ENCODE data around the gene CFHR2.
"Not testable (repeated sequence)": the region's sequence is repeated elsewhere in the genome, so short reads cannot be mapped to it uniquely, and the experiment has no call there.

Gene CFHR2

GRCh38 chr1:196943568-196943967 lies at the start of gene CFHR2:
Gene CFHR2, plus strand, starts transcription at chr1:196943738. Its CDS starts 143 bp downstream, at chr1:196943881.
- DNase-seq = not testable (repeated sequence)

GRCh38 chr1:196896355-196896754 lies 47.2 kb upstream of the CFHR2 start:
- DNase-seq = no peak

GRCh38 chr1:196897158-196897828 lies 46.2 kb upstream of the CFHR2 start:
- DNase-seq = peak in 5 of 58 donors; percentile 0 to 20 (median 2)

DNA sequence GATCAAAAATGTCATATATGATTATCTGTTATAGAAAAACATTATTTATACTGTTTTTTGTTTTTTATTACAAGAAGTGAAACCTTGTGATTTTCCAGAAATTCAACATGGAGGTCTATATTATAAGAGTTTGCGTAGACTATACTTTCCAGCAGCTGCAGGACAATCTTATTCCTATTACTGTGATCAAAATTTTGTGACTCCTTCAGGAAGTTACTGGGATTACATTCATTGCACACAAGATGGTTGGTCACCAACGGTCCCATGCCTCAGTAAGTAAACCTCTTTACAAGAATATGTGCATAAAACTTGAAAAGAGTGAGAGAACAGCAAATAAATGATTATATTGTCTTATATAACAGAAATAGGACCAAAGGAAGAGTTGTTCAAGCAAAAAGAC lies 41.2 kb upstream of the CFHR2 start:
- DNase-seq = no peak

DNA sequence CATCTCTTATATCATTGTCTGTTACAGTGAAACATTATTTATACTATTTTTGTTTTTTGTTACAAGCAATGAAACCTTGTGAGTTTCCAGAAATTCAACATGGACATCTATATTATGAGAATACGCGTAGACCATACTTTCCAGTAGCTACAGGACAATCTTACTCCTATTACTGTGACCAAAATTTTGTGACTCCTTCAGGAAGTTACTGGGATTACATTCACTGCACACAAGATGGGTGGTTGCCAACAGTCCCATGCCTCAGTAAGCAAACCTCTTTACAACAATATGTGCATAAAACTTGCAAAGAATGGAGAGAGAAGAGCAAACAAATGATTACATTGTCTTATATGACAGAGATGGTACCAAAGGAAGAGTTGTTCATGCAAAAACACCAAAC lies 33.3 kb upstream of the CFHR2 start:
- no peak for DNase-seq

DNA sequence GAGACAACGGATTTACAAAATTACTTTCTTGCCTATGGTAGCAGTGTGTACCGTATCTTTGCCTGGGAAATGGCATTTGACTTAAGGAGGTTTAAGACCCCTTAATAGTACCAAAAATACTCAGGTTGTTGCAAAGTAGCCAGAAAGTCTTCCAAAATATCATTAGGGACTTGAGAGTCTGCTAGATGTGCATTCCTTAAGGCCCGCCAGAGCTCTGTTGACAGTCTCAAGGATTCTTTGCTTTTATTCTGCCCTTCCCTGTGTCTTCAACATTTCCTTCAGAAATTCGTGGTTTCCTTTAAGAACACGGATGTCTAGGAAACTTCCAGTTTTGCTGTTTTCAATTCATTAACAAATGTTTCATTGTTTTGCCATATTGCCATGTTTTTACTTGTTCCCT lies 31.3 kb upstream of the CFHR2 start:
- DNase-seq = not testable (repeated sequence)

DNA sequence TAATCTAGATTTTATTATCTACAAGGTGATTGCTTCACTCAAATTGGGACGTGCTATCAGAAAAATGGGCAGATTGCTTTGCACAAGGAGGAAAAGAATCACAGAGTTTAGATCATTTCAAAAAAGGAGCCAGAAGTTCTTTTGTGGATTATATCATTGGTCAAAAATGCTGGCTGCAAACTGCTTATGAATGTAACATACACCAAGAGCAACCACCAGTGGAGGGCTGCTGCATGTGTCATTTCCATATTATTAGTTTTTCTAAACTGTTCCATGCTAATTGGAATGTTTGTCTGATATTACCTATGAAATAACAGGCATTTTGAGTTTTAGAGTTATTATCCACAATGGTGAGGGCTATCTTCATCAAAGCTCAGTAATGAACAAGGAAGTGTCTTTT lies 16.7 kb upstream of the CFHR2 start:
- DNase-seq = not testable (repeated sequence)

- DNase-seq = not testable (repeated sequence)
Observed at GRCh38 chr1:196932853-196933252, 10.7 kb upstream of the CFHR2 start.

- peak in 1 of 58 donors; percentile 3 for DNase-seq
Observed at GRCh38 chr1:196933531-196934189, 9.9 kb upstream of the CFHR2 start.

DNA sequence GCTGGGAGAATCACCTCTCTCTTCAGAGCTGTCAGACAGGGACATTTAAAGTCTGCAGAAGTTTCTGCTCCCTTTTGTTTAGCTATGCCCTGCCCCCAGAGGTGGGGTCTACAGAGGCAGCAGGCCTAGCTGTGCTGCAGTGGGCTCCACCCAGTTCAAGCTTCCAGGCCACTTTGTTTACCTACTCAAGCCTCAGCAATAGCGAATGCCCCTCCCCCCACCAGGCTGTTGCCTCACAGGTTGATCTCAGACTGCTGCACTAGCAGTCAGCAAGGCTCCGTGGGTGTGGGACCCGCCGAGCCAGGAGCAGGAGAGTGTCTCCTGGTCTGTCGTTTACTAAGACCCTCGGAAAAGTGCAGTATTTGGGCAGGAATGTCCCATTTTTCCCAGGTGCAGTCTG lies 2.1 kb upstream of the CFHR2 start:
- not testable (repeated sequence) for DNase-seq

DNA sequence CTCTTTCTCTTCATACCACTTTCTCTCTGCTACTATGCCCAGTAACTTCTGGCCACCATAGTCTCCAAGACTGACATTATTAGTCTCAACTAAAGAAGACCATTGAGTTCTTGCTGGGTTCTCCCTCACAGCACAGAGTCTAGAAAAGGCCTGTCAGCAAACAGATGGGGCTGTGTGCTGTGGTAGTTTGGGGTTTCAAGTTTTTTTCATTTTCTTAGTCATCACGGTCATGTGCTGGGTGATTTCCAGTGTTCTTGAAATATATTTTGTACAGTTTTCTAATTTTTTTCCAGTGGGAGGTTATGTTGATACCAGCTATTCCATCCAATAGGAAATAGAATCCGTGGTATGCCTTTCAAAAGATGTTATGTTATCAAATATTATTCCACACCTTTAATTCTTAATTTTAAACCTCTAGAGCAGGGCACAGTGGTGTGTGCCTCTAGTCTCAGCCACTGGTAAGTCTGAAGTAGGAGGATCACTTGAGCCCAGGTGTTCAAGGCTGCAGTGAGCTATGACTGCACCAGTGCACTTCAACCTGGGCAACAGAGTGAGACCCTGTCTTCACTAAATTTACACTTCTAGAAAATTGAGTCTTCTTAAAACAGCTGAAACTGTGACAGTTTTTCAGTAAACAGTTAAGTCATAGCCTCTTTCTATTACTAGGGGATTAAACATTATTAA lies 8.3 kb downstream of the CFHR2 start:
- DNase-seq = no peak

GRCh38 chr1:196954778-196955177 lies 11.2 kb downstream of the CFHR2 start:
- no peak for DNase-seq

GRCh38 chr1:196955926-196956325 lies 12.4 kb downstream of the CFHR2 start:
- DNase-seq = no peak

- DNase-seq = no peak
Observed at GRCh38 chr1:196960854-196961253, 17.3 kb downstream of the CFHR2 start.

GRCh38 chr1:196970182-196970581 lies 26.6 kb downstream of the CFHR2 start:
- DNase-seq = no peak

DNA sequence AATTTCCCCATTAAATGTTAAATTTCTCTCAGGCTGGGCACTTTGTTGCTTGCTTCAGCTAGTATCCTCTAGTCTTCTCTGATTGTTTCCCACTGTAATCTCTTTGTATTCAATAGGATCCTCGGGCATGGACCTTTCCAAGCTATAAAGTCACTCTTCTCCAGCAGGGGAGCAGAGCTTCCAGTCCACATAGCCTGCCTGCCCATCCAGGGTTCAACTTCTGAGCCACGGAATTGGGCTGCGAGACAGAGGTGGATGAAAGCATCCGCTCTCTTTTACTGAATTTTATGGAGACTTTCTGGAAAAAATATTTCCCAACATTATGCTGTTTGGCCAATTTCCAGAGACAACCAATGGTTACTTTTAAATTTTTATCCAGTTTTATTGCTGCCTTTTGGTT lies 32.7 kb downstream of the CFHR2 start:
- DNase-seq = no peak

DNA sequence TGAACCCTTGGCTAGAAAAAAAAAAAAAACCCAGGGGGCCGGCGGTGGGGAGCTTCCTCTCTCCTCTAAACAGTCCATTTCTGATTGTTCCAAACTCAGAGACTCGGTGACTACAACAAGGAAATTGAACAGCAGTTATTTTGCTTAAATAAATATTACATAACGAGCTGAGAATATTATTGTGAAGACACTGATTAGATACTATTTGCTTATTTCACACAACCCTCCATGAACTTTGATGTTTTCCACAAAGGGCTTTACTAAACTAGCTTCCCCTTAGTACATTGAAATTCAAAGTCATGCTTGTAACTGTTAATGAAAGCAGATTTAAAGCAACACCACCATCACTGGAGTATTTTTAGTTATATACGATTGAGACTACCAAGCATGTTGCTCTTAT lies 33.7 kb downstream of the CFHR2 start, which contains the start of gene CFHR5:
Gene CFHR5 (plus strand): TSS at position 279 of the 400 bp plus-strand sequence. CDS start 109 bp downstream, at position 388.
- no peak for DNase-seq

GRCh38 chr1:196980859-196981258 lies 37.3 kb downstream of the CFHR2 start:
- DNase-seq = no peak

GRCh38 chr1:196982247-196982646 lies 38.7 kb downstream of the CFHR2 start:
- DNase-seq = not testable (repeated sequence)

DNA sequence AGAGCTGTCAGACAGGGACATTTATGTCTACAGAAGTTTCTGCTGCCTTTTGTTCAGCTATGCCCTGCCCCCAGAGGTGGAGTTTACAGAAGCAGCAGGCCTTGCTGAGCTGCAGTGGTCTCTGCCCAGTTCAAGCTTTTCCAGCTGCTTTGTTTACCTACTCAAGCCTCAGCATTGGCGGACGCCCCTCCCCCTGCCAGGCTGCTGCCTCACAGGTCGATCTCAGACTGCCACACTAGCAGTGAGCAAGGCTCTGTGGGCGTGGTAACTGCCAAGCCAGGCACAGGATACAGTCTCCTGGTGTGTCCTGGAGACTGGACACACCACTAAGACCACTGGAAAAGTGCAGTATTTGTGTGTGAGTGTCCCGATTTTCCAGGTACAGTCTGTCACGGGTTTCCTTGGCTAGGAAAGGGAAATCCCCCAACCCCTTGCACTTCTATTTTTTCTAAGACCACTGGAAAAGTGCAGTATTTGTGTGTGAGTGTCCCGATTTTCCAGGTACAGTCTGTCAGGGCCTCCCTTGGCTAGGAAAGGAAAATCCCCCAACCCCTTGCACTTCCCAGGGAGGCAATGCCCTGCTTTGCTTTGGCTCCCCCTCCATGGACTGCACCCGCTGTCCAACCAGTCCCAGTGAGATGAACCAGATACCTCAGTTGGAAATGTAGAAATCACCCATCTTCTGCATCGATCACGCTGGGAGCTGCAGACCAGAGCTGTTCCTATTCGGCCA lies 48.5 kb downstream of the CFHR2 start:
- DNase-seq = not testable (repeated sequence)

GRCh38 chr1:196993916-196994315 lies 50.4 kb downstream of the CFHR2 start:
- DNase-seq = no peak

DNA sequence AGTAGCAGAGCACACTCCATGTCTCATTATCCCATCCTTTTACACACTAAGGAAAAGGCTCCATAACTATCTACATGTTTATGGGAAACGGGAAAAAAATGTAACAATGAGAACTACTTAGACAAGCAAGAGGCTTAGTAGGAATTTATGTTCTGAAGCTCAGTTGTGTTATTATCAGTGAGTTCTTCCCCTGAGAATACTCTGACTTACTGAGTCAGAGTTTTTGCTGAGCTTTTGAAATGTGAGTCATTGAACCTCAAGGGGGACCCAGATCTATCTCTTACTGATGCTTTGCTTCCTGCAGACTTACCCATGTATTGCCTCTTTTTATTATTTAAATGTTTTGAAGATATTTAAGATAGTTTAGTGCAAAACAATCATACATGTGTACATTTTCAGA lies 53.9 kb downstream of the CFHR2 start:
- DNase-seq = no peak
